B cell (primary cell): ENCODE results near the gene SPACA4.

Experiments
- CTCF ChIP-seq: fragments of 200-600 bp; IDR thresholded peaks from one replicate; pipeline ENCODE4 v1.8.0; 2022; ENCODE audit warnings: antibody characterized with exemption, mild to moderate bottlenecking
- EZH2 ChIP-seq: IDR thresholded peaks from 2 replicates; pipeline ENCODE4 v1.6.1; 2012; ENCODE audit warnings: borderline replicate concordance, low read depth, mild to moderate bottlenecking, moderate library complexity, low read length; ENCODE audit not compliant: insufficient read depth, poor library complexity, severe bottlenecking

DNA sequence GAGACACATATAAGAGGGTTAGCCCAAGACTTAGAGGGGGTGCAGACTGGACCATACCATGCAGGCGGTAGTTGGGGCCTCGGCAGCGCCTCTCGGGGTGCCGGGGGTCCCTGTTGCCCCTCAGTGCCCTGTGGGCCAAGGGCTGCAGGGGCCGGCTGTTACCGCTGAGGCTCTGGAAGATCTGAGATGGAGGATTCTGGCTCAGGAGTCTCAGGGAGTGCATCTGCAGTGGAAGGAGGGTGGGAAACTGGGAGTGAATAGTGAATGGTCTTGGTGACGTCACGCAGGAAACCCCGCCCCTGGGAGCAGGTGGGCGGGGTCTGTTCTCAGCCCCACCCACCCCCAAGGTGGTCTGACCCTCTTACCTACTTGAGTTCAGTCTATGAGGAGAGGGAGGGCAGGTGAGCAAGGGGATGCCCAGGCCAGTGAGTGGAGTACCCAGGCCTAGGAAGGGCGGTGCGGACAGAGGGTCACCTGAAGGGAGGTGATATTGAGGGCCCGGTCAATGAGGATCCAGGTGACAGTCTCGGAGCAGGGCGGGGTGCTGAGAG lies 32.4 kb downstream of the SPACA4 start:
- no peak for TF ChIP-seq CTCF
- TF ChIP-seq EZH2, result no peak
